GM18519 (cell line): ENCODE data around the gene CYP2W1.
"Not testable (repeated sequence)": the region's sequence is repeated elsewhere in the genome, so short reads cannot be mapped to it uniquely, and the experiment has no call there.

Source experiments
- ATAC-seq: cut with Tn5 transposase; IDR thresholded peaks from one replicate; pipeline ENCODE4 v1.9.1; 2021; ENCODE audit warnings: mild to moderate bottlenecking, moderate library complexity; ENCODE audit not compliant: unreplicated experiment, low FRiP score

The CYP2W1 gene, protein sequence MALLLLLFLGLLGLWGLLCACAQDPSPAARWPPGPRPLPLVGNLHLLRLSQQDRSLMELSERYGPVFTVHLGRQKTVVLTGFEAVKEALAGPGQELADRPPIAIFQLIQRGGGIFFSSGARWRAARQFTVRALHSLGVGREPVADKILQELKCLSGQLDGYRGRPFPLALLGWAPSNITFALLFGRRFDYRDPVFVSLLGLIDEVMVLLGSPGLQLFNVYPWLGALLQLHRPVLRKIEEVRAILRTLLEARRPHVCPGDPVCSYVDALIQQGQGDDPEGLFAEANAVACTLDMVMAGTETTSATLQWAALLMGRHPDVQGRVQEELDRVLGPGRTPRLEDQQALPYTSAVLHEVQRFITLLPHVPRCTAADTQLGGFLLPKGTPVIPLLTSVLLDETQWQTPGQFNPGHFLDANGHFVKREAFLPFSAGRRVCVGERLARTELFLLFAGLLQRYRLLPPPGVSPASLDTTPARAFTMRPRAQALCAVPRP

DNA sequence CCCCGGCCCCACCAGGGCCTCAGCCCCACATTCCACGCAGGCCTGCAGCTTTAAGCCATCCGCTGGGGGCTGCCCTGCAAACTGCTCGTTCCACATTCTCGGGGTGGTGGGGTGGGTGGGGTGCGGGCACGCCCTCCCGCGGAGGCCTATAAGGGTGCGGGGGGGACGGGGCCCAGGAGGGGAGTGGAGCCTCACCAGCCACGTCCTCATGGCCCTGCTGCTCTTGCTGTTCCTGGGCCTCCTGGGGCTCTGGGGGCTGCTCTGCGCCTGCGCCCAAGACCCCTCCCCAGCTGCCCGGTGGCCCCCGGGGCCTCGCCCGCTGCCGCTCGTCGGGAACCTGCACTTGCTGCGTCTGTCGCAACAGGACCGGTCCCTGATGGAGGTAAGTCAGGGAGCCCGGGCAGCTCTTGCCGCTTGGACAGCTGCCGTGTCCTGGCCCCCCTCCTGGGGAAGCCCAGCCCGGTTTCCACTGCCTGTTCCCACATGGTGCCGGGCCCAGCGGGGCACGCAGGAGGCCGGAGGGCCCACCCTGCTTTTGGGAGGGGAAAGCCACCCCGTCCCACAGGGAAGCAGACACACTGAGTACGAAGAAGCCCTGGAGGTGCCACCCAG, at the start of gene CYP2W1:
CYP2W1 (plus strand) TSS at position 178 of the 612 bp plus-strand sequence; CDS start at position 209, 31 bp downstream.
- ATAC-seq = no peak

DNA sequence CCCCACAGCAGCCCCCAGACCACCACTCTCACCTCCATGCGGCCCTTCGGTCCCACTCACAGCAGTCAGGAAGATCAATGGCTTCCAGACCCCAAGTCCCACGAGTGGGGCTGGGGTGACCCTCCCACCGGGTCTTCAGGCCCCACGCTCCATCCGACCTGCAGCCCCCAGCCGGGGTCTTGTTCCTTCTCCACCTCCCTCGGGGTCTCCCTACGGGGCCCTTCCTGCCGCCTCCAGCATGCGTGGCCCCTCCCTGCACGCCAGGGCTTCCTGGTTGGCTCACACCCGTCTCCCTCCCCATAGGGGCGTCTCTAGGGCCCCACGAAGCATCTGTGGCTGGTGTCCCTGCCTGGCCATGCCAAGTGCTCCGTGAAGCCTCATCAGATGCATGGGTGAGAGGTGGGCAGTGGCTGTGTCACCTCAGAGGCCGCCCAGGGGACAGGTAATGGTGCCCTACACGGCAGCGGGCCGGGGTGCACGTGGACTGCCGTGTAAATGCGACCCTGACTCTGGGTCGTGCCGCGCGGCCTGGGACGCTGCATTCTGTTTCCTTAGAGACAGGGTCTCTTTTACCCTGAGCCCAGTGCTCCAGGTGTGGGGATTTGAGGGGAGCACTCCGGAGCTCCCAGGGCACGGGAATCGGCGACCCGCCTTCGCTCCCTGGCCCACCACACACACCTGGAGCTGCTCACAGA, 48.4 kb upstream of the CYP2W1 start:
- no peak for ATAC-seq

DNA sequence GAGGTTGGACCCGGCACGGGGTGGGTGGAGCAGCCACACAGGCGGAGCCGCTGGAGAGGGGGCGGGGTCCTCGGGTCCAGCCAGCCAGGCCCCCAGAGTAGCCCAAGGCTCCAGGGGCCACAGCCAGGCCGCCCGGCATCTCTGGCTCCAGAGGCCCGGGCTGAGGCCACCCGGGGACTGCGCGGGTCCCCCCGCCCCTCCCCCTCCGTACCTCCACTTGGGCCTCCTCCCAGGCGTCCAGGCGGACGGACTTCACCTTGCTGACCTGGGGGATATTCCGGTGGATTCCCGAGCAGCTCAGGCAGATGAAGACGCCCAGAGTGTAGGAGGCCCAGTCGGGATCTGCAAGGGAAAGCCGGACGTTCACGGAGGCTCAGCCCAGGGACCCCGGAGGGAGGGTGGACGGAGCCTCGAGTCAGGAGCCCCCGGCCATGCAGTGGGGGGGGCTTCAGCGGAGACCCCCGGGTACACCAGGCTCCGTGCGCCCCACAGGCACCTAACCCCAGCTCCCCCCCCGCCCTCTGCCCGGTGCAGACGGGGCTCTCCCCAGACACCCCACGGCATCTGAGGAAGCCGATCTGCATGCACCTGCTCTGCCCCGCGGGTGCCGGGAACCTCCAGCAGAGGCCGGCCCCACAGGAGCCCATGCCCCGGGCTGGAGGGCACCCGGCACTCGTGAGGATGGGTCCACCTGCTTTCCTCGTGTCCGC, 47.7 kb upstream of the CYP2W1 start:
- ATAC-seq = no peak

DNA sequence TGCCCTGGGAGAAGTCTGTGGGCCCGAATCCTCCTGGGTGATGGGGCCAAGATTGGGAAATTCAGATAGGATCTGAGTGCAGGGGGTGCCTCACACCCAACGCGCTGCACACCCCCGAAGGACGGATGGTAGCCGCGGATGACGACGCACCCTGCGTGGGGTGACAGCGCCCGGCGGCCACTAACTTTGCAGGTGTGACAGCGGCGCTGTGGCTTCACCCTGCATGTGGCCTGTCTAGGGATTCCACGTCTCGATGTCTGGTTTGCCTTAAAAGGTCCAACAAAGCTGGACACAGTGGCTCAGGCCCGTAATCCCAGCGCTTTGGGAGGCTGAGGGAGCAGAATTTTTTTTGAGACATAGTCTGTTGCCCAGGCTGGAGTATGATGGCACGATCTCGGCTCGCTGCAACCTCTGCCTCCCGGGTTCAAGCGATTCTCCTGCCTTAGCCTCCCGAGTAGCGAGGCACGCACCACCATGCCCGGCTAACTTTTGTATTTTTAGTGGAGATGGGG, 47.1 kb upstream of the CYP2W1 start:
- no peak for ATAC-seq

DNA sequence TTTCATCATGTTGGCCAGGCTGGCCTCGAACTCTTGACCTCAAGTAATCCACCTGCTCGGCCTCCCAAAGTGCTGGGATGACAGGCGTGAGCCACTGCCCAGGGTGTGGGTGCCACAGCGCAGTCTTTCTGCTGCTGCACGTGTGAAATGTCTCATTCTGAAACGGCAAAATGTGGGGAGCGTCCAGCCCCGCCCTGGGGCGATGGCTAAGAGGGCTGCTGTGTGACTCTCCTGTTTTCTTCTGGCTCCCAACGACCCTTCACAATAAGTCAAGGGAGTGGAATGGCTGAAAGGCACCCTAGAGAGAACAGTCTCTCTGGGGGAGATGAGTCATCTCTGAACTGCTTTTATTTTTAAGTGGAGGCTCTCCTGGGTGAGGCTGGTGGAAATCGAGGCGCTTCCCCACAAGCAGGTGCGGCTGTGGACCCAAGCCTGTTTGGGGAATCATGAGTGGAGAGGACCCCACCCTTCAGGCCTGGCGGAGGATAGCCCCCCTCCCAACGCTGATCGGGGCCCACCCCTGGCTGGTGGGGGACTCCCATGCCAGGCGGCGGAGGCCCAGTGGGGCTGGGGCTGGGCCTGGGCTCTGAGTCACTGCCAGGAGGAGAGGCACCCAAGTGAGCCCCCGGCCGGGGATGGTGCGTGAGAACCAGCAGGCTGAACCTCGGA, 46.5 kb upstream of the CYP2W1 start:
- peak; percentile 55 for ATAC-seq

DNA sequence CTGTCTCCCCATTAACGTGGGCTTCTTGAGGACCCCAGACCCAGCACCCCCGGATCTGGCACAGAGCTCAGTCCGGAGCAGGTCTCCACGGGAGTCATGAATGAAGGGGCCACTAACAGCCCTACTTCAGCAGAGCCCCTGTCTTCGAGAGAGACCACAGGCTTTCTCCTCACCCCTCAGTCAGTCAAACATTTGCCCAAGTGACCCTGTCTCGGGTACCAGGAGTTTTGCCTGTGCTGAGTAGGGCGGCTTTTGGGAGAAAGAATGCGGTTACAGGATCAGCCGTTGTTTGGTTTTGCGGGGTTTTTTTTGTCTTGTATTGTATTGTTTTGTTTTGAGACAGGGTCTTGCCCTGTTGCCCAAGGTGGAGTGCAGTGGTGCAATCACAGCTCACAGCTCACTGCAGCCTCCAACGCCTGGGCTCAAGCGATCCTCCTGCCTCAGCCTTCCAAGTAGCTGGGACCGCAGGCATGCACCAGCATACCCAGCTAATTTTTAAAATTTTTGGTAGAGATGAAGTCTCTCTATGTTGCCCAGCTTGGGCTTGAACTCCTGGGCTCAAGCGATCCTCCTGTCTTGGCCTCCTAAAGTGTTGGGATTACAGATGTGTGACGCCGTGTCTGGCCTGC, 45.0 kb upstream of the CYP2W1 start:
- ATAC-seq = no peak

DNA sequence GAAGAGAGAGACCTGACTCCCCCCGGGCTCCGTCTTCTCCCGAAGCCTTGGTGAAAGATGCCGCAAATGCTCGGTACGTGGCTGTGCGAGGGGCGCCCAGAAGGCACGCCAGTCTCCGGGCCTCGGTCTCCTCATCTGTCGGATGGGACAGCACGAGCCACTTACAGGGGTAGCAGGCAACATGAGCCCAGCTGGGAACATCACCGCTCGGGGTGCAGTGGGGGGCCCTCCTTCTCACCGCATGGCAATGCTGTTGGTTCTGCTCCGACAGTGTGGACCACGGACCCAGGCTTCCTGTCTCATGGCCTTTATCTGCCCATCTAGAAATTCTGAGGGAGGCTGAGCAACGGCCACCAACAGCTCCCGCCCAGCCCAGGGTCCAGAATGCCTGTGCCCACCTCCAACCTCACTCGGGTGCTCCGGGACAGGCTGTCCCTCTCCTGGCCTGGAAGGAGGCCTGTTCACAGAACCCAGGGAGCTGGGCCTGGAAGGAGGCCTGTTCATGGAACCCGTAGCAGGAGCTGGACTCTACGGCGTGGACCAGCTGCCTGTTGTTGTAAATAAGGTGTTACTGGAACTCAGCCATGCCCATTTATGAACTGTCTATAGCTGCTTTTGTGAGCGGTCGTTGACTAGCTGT, 44.3 kb upstream of the CYP2W1 start:
- ATAC-seq = no peak

DNA sequence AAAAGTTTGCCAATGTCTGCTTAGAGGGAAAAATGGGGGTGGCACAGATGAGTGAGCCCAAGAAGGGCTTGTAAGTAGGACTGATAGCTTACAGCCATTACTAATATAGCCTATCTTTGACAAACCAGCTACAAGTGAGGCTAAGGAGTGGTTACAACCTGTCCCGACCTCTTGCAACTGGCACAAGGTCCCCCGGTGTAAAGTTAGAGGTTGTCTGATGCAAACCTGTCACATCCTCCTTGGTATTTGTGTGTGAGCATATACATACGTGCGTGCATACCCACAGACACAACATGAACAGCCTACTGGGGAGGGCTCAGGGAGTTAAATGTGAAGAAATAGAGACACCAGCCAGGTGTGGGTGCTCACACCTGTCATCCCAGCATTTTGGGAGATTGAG, 43.1 kb upstream of the CYP2W1 start:
- no peak for ATAC-seq

DNA sequence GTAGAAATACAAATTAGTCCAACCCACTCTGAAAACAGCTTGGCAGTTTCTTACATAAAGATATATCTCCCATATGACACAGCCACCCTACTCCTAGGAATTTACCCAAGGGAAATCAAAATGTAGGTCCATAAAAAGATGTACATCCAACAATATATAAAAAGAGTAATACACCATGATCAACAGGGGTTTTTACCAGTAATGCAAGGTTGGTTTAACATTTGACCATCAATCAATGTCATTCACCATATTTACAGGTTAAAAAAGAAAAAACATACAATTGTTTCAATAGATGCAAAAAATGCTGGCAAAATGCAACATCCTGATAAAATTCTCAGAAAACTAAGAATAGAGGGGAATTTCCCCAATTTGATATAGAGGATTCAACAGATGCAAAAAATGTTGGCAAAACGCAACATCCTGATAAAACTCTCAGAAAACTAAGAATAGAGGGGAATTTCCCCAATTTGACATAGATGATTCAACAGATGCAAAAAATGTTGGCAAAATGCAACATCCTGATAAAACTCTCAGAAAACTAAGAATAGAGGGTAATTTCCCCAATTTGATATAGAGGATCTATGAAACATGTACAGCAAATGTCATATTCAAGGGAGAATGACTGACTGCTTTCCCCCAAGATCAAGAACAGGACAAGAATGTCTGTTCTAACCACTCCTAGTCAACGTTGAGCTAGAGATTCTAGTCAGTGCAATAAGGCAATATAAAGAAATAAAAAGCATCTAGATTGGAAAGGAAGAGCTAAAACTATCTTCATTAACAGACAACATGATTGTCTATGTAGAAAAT, 42.2 kb upstream of the CYP2W1 start:
- ATAC-seq = no peak

DNA sequence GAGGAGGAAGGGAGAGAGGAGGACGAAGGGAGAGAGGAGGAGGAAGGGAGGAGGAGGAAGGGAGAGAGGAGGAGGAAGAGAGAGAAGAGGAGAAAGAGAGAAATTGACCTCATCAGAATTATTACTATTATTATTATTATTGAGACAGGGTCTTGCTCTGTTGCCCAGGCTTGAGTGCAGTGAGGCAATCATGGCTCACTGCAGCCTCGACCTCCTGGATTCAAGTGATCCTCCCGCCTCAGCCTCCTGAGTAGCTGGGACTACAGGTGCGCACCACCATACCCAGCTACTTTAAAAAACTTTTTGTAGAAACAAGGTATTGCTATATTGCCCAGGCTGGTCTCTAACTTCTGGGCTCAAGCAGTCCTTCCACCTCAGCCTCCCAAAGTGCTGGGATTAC, 39.2 kb upstream of the CYP2W1 start:
- ATAC-seq = not testable (repeated sequence)

DNA sequence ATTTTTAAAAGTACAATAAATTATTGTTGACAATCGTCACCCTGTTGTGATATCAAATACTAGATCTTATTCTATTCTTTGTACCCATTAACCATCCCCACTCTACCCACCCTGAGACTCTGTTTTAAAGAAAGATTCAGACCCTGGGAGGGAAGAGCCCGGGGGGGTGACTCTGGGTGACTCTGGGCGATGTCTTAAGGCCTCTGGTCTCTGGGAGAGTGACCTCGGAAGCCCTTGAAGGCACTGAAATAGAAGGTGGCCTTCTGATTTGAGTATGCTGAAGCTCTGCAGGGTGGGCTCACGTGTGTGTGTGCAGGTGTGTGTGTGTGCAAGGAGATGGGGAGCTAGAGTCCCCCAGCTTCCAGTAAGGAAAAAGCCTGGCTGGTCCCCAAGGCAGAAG, 38.2 kb upstream of the CYP2W1 start:
- ATAC-seq = no peak

DNA sequence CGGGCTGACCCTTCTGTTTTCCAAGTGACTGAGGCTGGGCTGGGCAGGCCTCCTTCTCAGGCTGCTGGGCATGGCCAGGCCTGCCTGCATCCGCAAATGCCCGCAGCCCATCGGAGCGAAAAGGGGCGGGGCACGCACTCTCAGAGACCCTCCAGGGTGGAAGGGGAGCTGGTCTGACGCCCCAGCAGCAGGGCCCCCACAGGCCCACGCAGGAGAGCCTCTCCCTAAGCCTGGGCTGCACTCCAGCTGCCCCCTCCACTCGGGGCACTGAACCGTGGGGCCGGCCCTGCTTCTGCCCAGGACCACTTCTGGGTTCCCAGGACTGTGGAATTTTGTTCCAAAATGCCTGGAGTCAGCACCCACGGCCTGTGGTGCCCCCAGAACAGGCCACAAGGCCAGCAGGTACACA, 37.8 kb upstream of the CYP2W1 start:
- no peak for ATAC-seq

DNA sequence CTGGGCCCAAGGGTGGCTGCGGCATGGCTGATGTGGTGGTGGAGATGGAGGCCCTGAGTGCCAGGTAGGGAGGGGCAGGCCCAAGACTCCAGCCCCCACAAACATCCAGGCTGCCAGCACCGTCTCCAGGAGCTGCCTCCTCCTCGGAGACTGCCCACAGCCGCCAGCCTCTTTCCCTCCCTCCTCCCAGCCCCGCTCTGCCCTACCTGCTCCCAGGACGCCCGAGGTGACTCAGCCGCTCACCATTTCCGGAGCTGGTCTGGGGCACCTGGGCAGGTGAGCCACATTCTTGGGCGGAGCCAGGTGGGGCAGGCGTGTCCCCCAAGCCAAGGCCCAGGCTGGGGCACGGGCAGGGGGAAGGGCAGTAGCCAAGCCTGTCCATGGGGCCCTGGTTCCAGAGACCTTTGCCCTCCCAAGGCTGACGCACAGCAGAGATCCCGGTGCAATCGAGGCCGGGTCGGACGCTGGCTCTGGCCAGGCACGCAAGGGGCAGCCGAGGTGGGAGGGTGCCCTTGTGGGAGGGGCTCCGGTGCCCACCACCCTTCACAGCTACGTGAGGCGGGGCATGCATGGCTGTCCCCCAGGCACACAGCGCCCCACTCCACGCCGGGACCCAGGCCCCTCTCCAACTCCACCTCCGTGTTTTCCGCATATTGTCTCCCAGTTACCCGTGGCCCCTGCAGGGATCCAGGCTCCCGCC, 37.3 kb upstream of the CYP2W1 start:
- ATAC-seq = no peak

DNA sequence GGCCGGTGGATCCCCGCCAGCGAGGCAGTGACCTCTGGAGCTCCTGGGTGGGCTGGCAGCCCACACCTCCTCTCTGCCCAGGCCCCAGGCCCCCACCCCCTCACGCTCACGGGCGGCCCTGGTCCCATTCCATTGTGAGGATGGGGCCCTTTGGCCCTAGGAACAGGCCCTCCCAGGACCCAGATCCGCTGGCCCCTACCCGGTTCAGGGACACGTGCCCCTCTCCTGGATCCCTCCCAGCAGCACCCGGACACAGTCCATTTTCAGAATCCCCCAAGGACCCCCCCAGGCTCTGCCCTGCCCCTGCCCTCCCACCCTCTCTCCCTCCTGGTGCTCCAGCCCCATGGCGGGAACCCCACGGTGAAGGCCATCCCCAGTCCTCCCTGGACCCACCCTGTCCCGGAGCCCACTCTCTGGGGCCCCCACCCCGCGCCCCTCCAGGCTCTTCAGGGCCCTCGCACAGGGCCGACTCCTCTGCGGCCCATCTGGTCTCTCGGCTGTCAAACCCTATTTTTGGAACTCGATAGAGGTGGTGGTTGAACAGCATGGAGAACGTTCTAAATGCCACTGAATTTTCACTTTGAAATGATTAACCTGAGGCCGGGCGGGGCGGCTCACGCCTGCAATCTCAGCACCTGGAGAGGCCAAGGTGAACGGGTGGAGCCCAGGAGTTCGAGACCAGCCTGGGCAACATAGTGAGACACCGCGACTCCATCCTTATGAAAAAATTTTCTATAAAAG, 36.6 kb upstream of the CYP2W1 start:
- ATAC-seq = no peak

DNA sequence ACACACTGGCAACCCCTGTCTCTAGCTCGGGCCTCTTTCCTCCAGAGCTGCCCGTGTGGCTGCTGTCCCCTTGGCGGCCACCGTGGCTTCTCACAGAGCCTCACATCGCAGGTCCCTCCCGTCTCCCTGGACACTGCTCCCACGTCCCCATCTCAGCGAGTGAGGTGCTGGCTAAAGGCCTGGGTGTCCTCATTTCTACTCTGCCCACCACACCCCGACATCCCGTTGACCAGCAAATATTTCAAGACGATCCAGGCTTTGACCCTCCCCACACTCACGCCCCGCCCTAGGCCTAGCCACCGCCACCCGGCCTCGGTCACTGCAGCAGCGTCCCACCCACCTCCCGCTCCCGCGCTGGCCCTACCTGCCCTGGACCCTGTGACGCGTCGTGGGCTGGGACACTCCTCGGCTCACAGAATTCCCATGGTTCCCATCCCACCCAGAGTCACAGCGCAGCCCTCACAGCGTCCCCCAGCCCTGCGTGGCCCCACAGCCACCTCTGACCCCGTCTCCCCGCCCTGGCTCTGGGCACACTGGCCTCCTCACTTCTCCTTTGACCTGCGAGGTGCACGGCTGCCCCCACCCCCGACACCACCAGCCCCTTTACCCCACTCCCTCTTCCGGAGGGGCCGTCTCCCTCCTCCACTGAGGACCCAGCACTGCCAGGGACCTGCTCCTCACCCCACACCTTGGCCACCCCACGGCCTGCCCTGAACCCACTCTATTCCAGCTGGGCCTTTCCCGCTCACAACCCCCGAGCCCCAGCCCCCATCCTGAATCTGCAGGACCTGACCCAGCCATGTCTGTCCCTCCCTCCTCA, 35.4 kb upstream of the CYP2W1 start:
- no peak for ATAC-seq
